Chondrocyte (in vitro differentiated cells): ENCODE results near the gene WDSUB1. TPM values are rescaled to one million over a fixed set of nuclear protein-coding genes. Genes with fewer than 3 reads are reported as not detected.

Source experiments
- DNase-seq: peaks from one replicate; pipeline ENCODE4 v3.0.0; 2021; ENCODE audit warnings: mixed read lengths, low spot score
- H3K27ac Mint-ChIP-seq: one replicate; pipeline ENCODE4 v1.8.0; 2021; ENCODE audit warnings: mild to moderate bottlenecking, moderate library complexity, mixed read lengths; ENCODE audit not compliant: unreplicated experiment
- H3K27me3 Mint-ChIP-seq: 2 replicates; pipeline ENCODE4 v1.8.0; 2021; ENCODE audit warnings: low read depth, mixed read lengths
- H3K36me3 Mint-ChIP-seq: 2 replicates; pipeline ENCODE4 v1.8.0; 2021; ENCODE audit warnings: low read depth, mixed read lengths
- H3K4me1 Mint-ChIP-seq: 2 replicates; pipeline ENCODE4 v1.8.0; 2021; ENCODE audit warnings: low read depth, mild to moderate bottlenecking, mixed read lengths
- H3K4me3 Mint-ChIP-seq: one replicate; pipeline ENCODE4 v1.8.0; 2021; ENCODE audit warnings: mild to moderate bottlenecking, moderate library complexity, mixed read lengths; ENCODE audit not compliant: unreplicated experiment
- H3K9me3 Mint-ChIP-seq: 2 replicates; pipeline ENCODE4 v1.8.0; 2021; ENCODE audit warnings: low read depth, mixed read lengths
- total RNA-seq: library from RNA; stranded (reverse); gene quantifications from 3 replicates; pipeline ENCODE4 v1.2.1, GENCODE V29; 2021
- TF ChIP-seq, protein P1 (sequence below): fragments of 200-600 bp; sonication (generic); IDR thresholded peaks from 2 replicates; pipeline ENCODE4 v1.5.0; 2021; ENCODE audit warnings: antibody characterized with exemption, mild to moderate bottlenecking, moderate library complexity

The WDSUB1 gene
- total RNA-seq, 1 donor from 2014 or later = 9.3 TPM

DNA sequence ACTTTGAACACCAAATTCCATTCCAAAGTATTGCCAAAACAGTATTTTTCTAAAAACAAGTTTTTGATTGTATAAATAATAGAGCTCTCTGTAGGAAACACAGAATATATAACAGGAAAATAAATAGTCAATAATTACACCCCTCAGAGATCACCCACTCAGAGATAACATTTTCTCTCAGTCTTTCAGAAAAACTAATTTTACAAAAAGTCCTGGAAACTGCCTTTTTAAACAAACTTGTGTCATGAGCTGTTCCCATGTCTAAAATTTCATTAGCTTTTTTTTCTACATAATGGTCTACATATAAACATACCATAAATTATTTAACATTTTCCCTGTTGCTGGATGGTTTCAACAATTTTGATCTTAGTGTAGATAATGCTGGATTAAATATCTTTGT, 1.2 kb upstream of the WDSUB1 start:
- TF ChIP-seq, protein P1, sequence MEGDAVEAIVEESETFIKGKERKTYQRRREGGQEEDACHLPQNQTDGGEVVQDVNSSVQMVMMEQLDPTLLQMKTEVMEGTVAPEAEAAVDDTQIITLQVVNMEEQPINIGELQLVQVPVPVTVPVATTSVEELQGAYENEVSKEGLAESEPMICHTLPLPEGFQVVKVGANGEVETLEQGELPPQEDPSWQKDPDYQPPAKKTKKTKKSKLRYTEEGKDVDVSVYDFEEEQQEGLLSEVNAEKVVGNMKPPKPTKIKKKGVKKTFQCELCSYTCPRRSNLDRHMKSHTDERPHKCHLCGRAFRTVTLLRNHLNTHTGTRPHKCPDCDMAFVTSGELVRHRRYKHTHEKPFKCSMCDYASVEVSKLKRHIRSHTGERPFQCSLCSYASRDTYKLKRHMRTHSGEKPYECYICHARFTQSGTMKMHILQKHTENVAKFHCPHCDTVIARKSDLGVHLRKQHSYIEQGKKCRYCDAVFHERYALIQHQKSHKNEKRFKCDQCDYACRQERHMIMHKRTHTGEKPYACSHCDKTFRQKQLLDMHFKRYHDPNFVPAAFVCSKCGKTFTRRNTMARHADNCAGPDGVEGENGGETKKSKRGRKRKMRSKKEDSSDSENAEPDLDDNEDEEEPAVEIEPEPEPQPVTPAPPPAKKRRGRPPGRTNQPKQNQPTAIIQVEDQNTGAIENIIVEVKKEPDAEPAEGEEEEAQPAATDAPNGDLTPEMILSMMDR = no peak
- Mint-ChIP-seq H3K4me3 (no peak overlapping the region), H3K9me3 (no peaks in the 10 kb centered on the region), H3K27ac (peak overlapping the region; percentile 92), H3K27me3 (no peaks in the 10 kb centered on the region), H3K36me3 (no peaks in the 10 kb centered on the region), H3K4me1 (peaks cover 38% of the 10 kb centered on the region)
- DNase-seq = no peak

DNA sequence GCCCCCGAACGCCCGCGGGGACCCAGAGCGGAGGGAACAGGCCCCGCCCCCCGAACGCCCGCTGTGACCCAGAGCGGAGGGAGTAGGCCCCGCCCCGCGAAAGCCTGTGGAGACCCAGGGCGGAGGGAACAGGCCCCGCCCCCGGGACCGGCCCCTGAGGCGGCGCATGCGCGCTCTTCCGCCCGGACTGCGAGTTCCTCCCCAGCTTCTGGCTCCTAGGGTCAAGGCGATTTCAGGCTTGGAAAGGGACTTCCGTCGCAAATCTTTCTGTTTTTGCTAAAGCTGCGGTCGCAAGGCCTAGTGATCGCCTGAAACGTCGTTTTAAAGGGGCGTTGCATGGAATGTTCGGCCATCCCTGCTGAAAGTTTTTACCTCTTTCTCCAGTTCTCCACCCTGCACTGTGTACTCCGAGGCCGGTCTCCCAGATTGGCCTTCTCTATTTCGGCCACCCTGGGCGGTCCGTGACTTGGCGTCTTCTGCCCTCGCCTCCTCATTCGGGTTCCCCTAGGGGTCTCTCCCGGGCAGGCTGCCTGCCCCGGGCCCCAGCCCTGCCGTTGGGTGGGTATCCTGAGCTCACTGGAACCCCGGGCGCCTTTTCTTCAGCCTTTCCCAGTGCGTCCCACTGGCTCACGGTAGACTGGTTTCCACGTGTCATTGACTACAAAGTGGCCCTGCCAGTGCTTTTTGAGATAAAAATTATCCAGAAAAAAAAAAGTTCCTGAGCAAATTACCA, 372 bp upstream of the WDSUB1 start:
- no peaks in the 10 kb centered on the region for H3K27me3 Mint-ChIP-seq
- H3K4me1 Mint-ChIP-seq = peaks cover 34% of the 10 kb centered on the region
- H3K9me3 Mint-ChIP-seq = no peaks in the 10 kb centered on the region
- H3K4me3 Mint-ChIP-seq = peak overlapping the region; percentile 86
- peak overlapping the region; percentile 92 for H3K27ac Mint-ChIP-seq
- no peaks in the 10 kb centered on the region for H3K36me3 Mint-ChIP-seq
- TF ChIP-seq, protein P1 = no peak
- peak; percentile 96 for DNase-seq

DNA sequence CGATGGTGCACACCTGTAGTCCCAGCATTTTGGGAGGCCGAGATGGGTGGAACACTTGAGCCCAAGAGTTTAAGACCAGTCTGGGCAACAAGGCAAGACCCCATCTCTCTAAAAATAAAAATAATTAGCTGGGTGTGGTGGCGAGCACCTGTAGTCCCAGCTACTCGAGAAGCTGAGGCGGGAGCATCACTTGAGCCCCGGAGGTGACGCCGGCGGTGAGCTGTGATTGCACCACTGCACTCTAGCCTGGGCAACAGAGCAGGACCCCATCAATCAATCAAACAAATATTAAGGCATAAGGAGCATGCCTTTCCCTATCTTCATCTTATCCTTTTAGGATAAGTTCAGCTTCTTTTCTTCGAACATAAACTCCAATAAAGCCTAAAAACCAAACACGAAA, 1.1 kb downstream of the WDSUB1 start:
- H3K27me3 Mint-ChIP-seq = no peaks in the 10 kb centered on the region
- TF ChIP-seq, protein P1 = no peak
- DNase-seq = no peak
- no peaks in the 10 kb centered on the region for H3K36me3 Mint-ChIP-seq
- peaks cover 26% of the 10 kb centered on the region for H3K4me1 Mint-ChIP-seq
- no peaks in the 10 kb centered on the region for H3K9me3 Mint-ChIP-seq
- H3K27ac Mint-ChIP-seq = peak overlapping the region; percentile 93
- H3K4me3 Mint-ChIP-seq = peak overlapping the region; percentile 86

DNA sequence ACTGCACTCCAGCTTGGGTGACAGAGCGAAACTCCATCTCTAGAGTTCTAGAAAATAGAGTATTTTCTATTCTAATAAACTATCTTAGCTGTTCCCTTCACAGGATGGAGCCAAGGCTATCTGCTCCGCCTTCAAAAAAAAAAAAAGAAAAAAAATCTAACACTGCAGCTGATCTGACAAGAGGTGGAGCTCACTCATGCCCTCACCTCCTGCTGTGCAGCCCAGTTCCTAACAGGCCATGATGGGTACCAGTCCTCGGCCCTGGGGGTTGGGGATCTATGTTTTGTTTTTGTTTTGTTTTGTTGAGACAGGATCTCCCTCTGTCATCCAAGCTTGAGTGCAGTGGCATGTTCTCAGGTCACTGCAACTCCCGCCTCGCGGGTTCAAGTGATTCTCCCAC, 3.0 kb downstream of the WDSUB1 start:
- Mint-ChIP-seq H3K9me3 (no peaks in the 10 kb centered on the region), H3K27me3 (no peaks in the 10 kb centered on the region), H3K27ac (no peak overlapping the region), H3K4me1 (peaks cover 21% of the 10 kb centered on the region), H3K36me3 (peaks cover 1% of the 10 kb centered on the region), H3K4me3 (no peak overlapping the region)
- TF ChIP-seq, protein P1 = no peak
- DNase-seq = no peak

GRCh38 chr2:159281002-159281401, 5.5 kb downstream of the WDSUB1 start:
- no peak overlapping the region for H3K27ac Mint-ChIP-seq
- H3K4me3 Mint-ChIP-seq = no peak overlapping the region

More at GRCh38 chr2:159281002-159281401, 5.5 kb downstream of the WDSUB1 start:
- no peaks in the 10 kb centered on the region for H3K9me3 Mint-ChIP-seq
- peaks cover 1% of the 10 kb centered on the region for H3K36me3 Mint-ChIP-seq
- DNase-seq = no peak
- H3K27me3 Mint-ChIP-seq = no peaks in the 10 kb centered on the region
- peaks cover 12% of the 10 kb centered on the region for H3K4me1 Mint-ChIP-seq
- TF ChIP-seq, protein P1 = no peak
